SK-N-SH (cell line): ENCODE results near the gene CDHR4. TPM values are rescaled to one million over a fixed set of nuclear protein-coding genes. Genes with fewer than 3 reads are reported as not detected.
"Not testable (repeated sequence)": the region's sequence is repeated elsewhere in the genome, so short reads cannot be mapped to it uniquely, and the experiment has no call there.

Experiments used
- CTCF ChIA-PET: fragments of 300-600, 350-600 bp; formaldehyde crosslinking; extraction: SDS; loops from one replicate; lab custom pipeline; 2021; lab: Yijun Ruan, JAX
- POLR2A ChIA-PET: fragments of 350-600 bp; sonication (Branson Sonifier 250); formaldehyde crosslinking; extraction: SDS; loops from one replicate; lab custom pipeline; 2020; ENCODE audit warnings: antibody characterized with exemption, inconsistent platforms; lab: Yijun Ruan, JAX
- DNase-seq: peaks from one replicate; pipeline ENCODE4 v3.0.0; 2012
- H2AFZ ChIP-seq: fragments of 200-600 bp; sonication (generic); 2 replicates; pipeline ENCODE4 v1.8.1; 2016; ENCODE audit warnings: antibody characterized with exemption, mild to moderate bottlenecking, low read depth
- H3F3A ChIP-seq: fragments of 200-600 bp; sonication (generic); replicated peaks from 2 replicates; pipeline ENCODE3; 2016; ENCODE audit warnings: antibody characterized with exemption, mild to moderate bottlenecking; ENCODE audit not compliant: insufficient read depth
- H3K27ac ChIP-seq, 2 experiments: fragments of 200-500 bp in 1 of 2; fragments of 200-600 bp in 1 of 2; sonication (Bioruptor generic) in 1 of 2; sonication (generic), shearing (Covaris generic) in 1 of 2; 2 replicates each; pipeline versions ENCODE4 v1.5.1 to v1.6.1; 2014 to 2016; ENCODE audit warnings: low read depth in 2 of 2, inconsistent platforms in 1 of 2, low read length in 1 of 2, mild to moderate bottlenecking in 1 of 2, mixed read lengths in 1 of 2
- H3K27me3 ChIP-seq: fragments of 200-600 bp; sonication (generic), shearing (Covaris generic); 2 replicates; pipeline ENCODE4 v1.6.1; 2016; ENCODE audit warnings: mixed run types; ENCODE audit not compliant: insufficient read depth
- H3K36me3 ChIP-seq, 2 experiments: fragments of 200-500 bp in 1 of 2; fragments of 200-600 bp in 1 of 2; sonication (Bioruptor generic) in 1 of 2; sonication (generic) in 1 of 2; replicated peaks in 1 of 2; 2 replicates each; pipeline versions ENCODE3 to v1.5.1; 2014 to 2016; ENCODE audit warnings: low read length in 1 of 2, mild to moderate bottlenecking in 1 of 2; ENCODE audit not compliant: insufficient read depth in 2 of 2, control insufficient read depth in 1 of 2
- H3K4me1 ChIP-seq, 2 experiments: fragments of 200-500 bp in 1 of 2; fragments of 200-600 bp in 1 of 2; sonication (Bioruptor generic) in 1 of 2; sonication (generic), shearing (Covaris generic) in 1 of 2; 2 replicates each; pipeline versions ENCODE4 v1.5.1 to v1.6.1; 2014 to 2016; ENCODE audit warnings: low read depth in 1 of 2, low read length in 1 of 2, mixed run types in 1 of 2; ENCODE audit not compliant: insufficient read depth in 2 of 2, control insufficient read depth in 1 of 2
- H3K4me2 ChIP-seq: fragments of 200-600 bp; sonication (generic), shearing (Covaris generic); 2 replicates; pipeline ENCODE4 v1.6.1; 2017; ENCODE audit warnings: mixed run types
- H3K4me3 ChIP-seq, 2 experiments: fragments of 200-500 bp in 1 of 2; fragments of 200-600 bp in 1 of 2; sonication (Bioruptor generic) in 1 of 2; sonication (generic), shearing (Covaris generic) in 1 of 2; 2 replicates each; pipeline versions ENCODE4 v1.5.1 to v1.8.1; 2014 to 2016; ENCODE audit warnings: low read depth in 2 of 2, inconsistent platforms in 1 of 2, low read length in 1 of 2, mild to moderate bottlenecking in 1 of 2, mixed read lengths in 1 of 2, moderate library complexity in 1 of 2
- H3K79me2 ChIP-seq: fragments of 200-600 bp; sonication (generic); 2 replicates; pipeline ENCODE4 v1.8.1; 2017; ENCODE audit warnings: mild to moderate bottlenecking; ENCODE audit not compliant: insufficient read depth
- H3K9ac ChIP-seq: fragments of 200-600 bp; sonication (generic); 2 replicates; pipeline ENCODE4 v1.6.1; 2017; ENCODE audit warnings: mixed run types
- H3K9me2 ChIP-seq: fragments of 200-600 bp; sonication (generic); 2 replicates; pipeline ENCODE4 v1.6.1; 2017; ENCODE audit warnings: mixed run types
- H3K9me3 ChIP-seq: fragments of 200-600 bp; sonication (generic); 2 replicates; pipeline ENCODE4 v1.6.1; 2017; ENCODE audit warnings: mixed run types, mild to moderate bottlenecking, moderate library complexity
- H4K20me1 ChIP-seq: fragments of 200-600 bp; sonication (generic); 2 replicates; pipeline ENCODE4 v1.6.1; 2017; ENCODE audit warnings: mild to moderate bottlenecking, mixed run types; ENCODE audit not compliant: insufficient read depth
- EZH2phosphoT487 ChIP-seq: fragments of 200-600 bp; sonication (generic); IDR thresholded peaks from 2 replicates; pipeline ENCODE4 v1.6.1; 2017; ENCODE audit warnings: low read depth, mixed run types, mild to moderate bottlenecking, antibody characterized with exemption, moderate library complexity, borderline replicate concordance
- FOXJ3 ChIP-seq: sonication (generic); formaldehyde crosslinking; IDR thresholded peaks from 2 replicates; pipeline ENCODE4 v1.5.1; 2020; ENCODE audit warnings: mild to moderate bottlenecking, missing genetic modification reagents
- FOXM1 ChIP-seq: IDR thresholded peaks from 2 replicates; pipeline ENCODE4 v1.4.0; 2012; ENCODE audit warnings: low read depth, mild to moderate bottlenecking
- GABPA ChIP-seq: IDR thresholded peaks from 2 replicates; pipeline ENCODE4 v1.4.0; 2012; ENCODE audit warnings: low read depth, mild to moderate bottlenecking
- GATA2 ChIP-seq: sonication (generic); formaldehyde crosslinking; IDR thresholded peaks from 2 replicates; pipeline ENCODE4 v1.5.0; 2020; ENCODE audit warnings: mild to moderate bottlenecking, missing genetic modification reagents
- MEF2A ChIP-seq: IDR thresholded peaks from 2 replicates; pipeline ENCODE4 v1.4.0; 2012; ENCODE audit warnings: low read depth, borderline replicate concordance
- NFIC ChIP-seq: IDR thresholded peaks from 2 replicates; pipeline ENCODE4 v1.4.0; 2012; ENCODE audit warnings: borderline replicate concordance
- REST ChIP-seq: IDR thresholded peaks from 2 replicates; pipeline ENCODE4 v1.6.1; 2012; ENCODE audit warnings: mild to moderate bottlenecking, low read depth, low read length, moderate library complexity
- SIN3A ChIP-seq: IDR thresholded peaks from 2 replicates; pipeline ENCODE4 v1.6.1; 2012; ENCODE audit warnings: low read depth, mild to moderate bottlenecking, low read length, moderate library complexity, borderline replicate concordance
- TCF12 ChIP-seq: IDR thresholded peaks from 2 replicates; pipeline ENCODE4 v1.4.0; 2012
- TEAD4 ChIP-seq: IDR thresholded peaks from 2 replicates; pipeline ENCODE4 v1.4.0; 2012; ENCODE audit warnings: mild to moderate bottlenecking, borderline replicate concordance; ENCODE audit not compliant: insufficient read depth
- WGBS: methylation state at CpG from one replicate; pipeline ENCODE4 v1.1.6; 2017; ENCODE audit warnings: low lambda C conversion rate; 5-methylcytosine and 5-hydroxymethylcytosine counted together
- polyA plus RNA-seq, 3 experiments: library from polyadenylated mRNA; depleted of rRNA; stranded (reverse); fragments of >200 nt; gene quantifications; 2 replicates each; pipeline ENCODE4 v1.2.3, GENCODE V29; 2012
- TF ChIP-seq, protein P1 (sequence below): IDR thresholded peaks from 2 replicates; pipeline ENCODE4 v1.4.0; 2012; ENCODE audit warnings: low read depth
- TF ChIP-seq, protein P2 (sequence below): IDR thresholded peaks from 2 replicates; pipeline ENCODE4 v1.4.0; 2012; ENCODE audit warnings: low read depth, borderline replicate concordance

The CDHR4 gene
- polyA plus RNA-seq, 1 of the 3 experiments (the other 2 are of a cell fraction) = 0.07 TPM

- Histone ChIP-seq H3K4me3 (no peak overlapping the region), H3K79me2 (peaks cover 97% of the 10 kb centered on the region), H3K9ac (no peak overlapping the region), H3K9me3 (no peaks in the 10 kb centered on the region), H3K27ac (no peak overlapping the region), H3K4me2 (no peak overlapping the region), H3K9me2 (no peaks in the 10 kb centered on the region), H3K27me3 (no peaks in the 10 kb centered on the region), H3F3A (peaks cover 4% of the 10 kb centered on the region), H2AFZ (no peak overlapping the region), H3K36me3 (peaks cover 0 to 43% of the 10 kb centered on the region in 2 experiments), H4K20me1 (peaks cover 31% of the 10 kb centered on the region; the same call in 1 of the 2 replicates), H3K4me1 (peaks cover 0 to 5% of the 10 kb centered on the region in 2 experiments; a peak in 1 of 4 replicates)
- DNase-seq = no peak
- WGBS = 89% methylated on average over 5 of the region's 5 CpGs
- ChIA-PET POLR2A (no interaction called here), CTCF (interaction anchor here (0.5 to 1.8 kb wide), 4 partner anchors 22 to 565 kb away, joined by 3 to 5 read pairs (median 4); no protein-coding TSS in a partner anchor)
- TF ChIP-seq FOXJ3 (no peak), TEAD4 (no peak), NFIC (no peak), MEF2A (no peak), SIN3A (no peak), EZH2phosphoT487 (no peak), FOXM1 (no peak), REST (no peak), TCF12 (no peak), GABPA (no peak), GATA2 (CRISPR knock-in tag) (no peak)
- TF ChIP-seq, protein P1, sequence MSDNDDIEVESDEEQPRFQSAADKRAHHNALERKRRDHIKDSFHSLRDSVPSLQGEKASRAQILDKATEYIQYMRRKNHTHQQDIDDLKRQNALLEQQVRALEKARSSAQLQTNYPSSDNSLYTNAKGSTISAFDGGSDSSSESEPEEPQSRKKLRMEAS = no peak
- TF ChIP-seq, protein P2, sequence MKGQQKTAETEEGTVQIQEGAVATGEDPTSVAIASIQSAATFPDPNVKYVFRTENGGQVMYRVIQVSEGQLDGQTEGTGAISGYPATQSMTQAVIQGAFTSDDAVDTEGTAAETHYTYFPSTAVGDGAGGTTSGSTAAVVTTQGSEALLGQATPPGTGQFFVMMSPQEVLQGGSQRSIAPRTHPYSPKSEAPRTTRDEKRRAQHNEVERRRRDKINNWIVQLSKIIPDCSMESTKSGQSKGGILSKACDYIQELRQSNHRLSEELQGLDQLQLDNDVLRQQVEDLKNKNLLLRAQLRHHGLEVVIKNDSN = no peak
Observed at GRCh38 chr3:49781415-49782199, 18.1 kb downstream of the CDHR4 start.

DNA sequence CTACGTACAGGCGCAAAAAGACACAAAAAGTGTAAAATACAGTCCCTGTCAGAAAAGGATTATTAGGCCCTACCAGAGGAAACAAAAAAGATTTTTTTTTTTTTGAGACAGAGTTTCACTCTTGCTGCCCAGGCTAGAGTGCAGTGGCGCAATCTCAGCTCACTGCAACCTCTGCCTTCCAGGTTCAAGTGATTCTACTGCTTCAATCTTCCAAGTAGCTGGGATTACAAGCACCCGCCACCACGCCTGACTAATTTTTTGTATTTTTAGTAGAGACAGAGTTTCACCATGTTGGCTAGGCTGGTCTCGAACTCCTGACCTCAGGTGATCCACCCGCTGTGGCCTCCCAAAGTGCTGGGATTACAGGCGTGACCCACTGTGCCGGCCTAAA, 18.7 kb downstream of the CDHR4 start:
- CTCF ChIA-PET = interaction anchor here (1.3 to 1.8 kb wide), 4 partner anchors 22 to 58 kb away, joined by 3 to 5 read pairs (median 3); partner anchors contain the start of gene INKA1

More for the DNA sequence above, 18.7 kb downstream of the CDHR4 start:
- H3K9me3 ChIP-seq, H3K27ac ChIP-seq, H3K4me3 ChIP-seq, H3K4me1 ChIP-seq, H3K4me2 ChIP-seq, H3K9ac ChIP-seq, H3F3A ChIP-seq, POLR2A ChIA-PET, DNase-seq, H3K27me3 ChIP-seq, H2AFZ ChIP-seq, H3K9me2 ChIP-seq: not testable (repeated sequence)
- peaks cover 0 to 45% of the 10 kb centered on the region in 2 experiments for H3K36me3 ChIP-seq
- H4K20me1 ChIP-seq = peaks cover 34% of the 10 kb centered on the region; the same call in 1 of the 2 replicates
- 92% methylated on average over 9 of the region's 9 CpGs for WGBS
- H3K79me2 ChIP-seq = peaks cover 100% of the 10 kb centered on the region
